Transverse colon (tissue), 4 donors: Measurements from ENCODE around the gene ASNSD1.

ENCODE experiments used
- CTCF ChIP-seq, 5 experiments: fragments of 200-600 bp in 3 of 5; fragments of 450-650 bp in 2 of 5; sonication (generic) in 3 of 5; IDR thresholded peaks; 1 replicate in 2 of 5; 2 replicates in 3 of 5; pipeline ENCODE4 v1.5.1; 2016 to 2017; ENCODE audit warnings: antibody characterized with exemption in 5 of 5, inconsistent platforms in 3 of 5, mild to moderate bottlenecking in 2 of 5, moderate library complexity in 1 of 5
- EP300 ChIP-seq: sonication (generic); formaldehyde crosslinking; IDR thresholded peaks from one replicate; pipeline ENCODE4 v1.6.1; 2017; ENCODE audit warnings: antibody characterized with exemption, low read depth
- POLR2A ChIP-seq: fragments of 450-650 bp; IDR thresholded peaks from one replicate; pipeline ENCODE4 v1.6.1; 2016; ENCODE audit warnings: antibody characterized with exemption, mild to moderate bottlenecking, moderate library complexity
- POLR2AphosphoS5 ChIP-seq, 3 donors: sonication (generic); formaldehyde crosslinking; IDR thresholded peaks; one replicate each; pipeline ENCODE4 v1.6.1; 2016; ENCODE audit warnings: antibody characterized with exemption in 3 of 3

DNA sequence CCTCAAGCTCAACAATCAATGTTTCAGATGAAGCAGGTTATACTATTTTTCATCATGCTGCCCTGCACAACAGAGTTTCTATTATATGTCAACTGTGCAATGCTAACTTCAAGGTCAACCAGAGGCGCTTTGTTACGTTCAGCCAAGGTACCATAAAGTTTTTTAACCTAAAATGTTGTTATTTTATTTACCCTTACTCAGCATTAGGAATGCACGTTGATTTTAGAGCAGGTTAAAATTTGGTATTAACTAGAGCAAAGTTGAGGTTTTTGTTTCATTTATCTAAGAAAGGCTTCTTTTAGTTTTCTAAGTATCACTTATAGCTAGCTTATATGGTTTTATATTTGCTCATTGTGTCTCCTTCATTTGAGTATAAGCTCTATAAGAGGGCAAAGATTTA is 35.0 kb downstream of the ASNSD1 start:
- TF ChIP-seq CTCF (IDR thresholded peaks at IDR 0.05) (no peak), POLR2AphosphoS5 (IDR thresholded peaks at IDR 0.05) (no peak), POLR2A (no peak), EP300 (no peak)
